K562 (cell line): ENCODE data around the gene MCEE. TPM values are rescaled to one million over a fixed set of nuclear protein-coding genes. Genes with fewer than 3 reads are reported as not detected.

Experiments used
- ATAC-seq: fragments of 200-7000 bp; cut with Tn5 transposase; 3 replicates; pipeline ENCODE4 v1.9.1; 2020; ENCODE audit warnings: moderate library complexity
- BruUV-seq: library from RNA; stranded (reverse); fragments of 400-500 nt; replicated peaks from 2 replicates; lab custom pipeline; 2021; lab: Mats Ljungman, UMichigan
- CTCF ChIA-PET: fragments of 300-600 bp; formaldehyde crosslinking; extraction: SDS; loops from one replicate; lab custom pipeline; 2021; ENCODE audit warnings: low intra/inter-chr PET ratio; lab: Yijun Ruan, JAX
- POLR2A ChIA-PET: fragments of 300-600, 350-650 bp; sonication (Branson Sonifier 250); formaldehyde crosslinking; extraction: SDS; loops from one replicate; lab custom pipeline; 2021; ENCODE audit warnings: antibody characterized with exemption, inconsistent platforms; lab: Yijun Ruan, JAX
- DNase-seq, 4 experiments: peaks; one replicate each; pipeline versions ENCODE4 v3.0.0 to v3.0.0-alpha.2; 2011 to 2018; ENCODE audit warnings: low spot score in 3 of 4, mixed read lengths in 3 of 4; ENCODE audit errors: extremely low read depth in 1 of 4
- FAIRE-seq: peaks from 2 replicates; lab custom pipeline; 2011; peaks lifted over from hg19 to GRCh38; lab: Jason Lieb, UNC
- H2AFZ ChIP-seq: 2 replicates; pipeline ENCODE4 v1.6.0; 2011; ENCODE audit warnings: low read depth, low read length, control low read depth, inconsistent platforms
- H3K27ac ChIP-seq: fragments of 200-600 bp; 3 replicates; pipeline ENCODE4 v1.8.0; 2011; ENCODE audit warnings: low read depth, mild to moderate bottlenecking, control low read depth, inconsistent platforms, low read length, moderate library complexity, mixed read lengths; ENCODE audit errors: extremely low read depth
- H3K27me3 ChIP-seq, 2 experiments: fragments of 300-600 bp in 1 of 2; 2 replicates in 1 of 2; 3 replicates in 1 of 2; pipeline versions ENCODE4 v1.6.0 to v1.8.0; 2011; ENCODE audit warnings: inconsistent platforms in 2 of 2, low read length in 2 of 2, mild to moderate bottlenecking in 1 of 2, mixed read lengths in 1 of 2, moderate library complexity in 1 of 2; ENCODE audit not compliant: control insufficient read depth in 2 of 2, insufficient read depth in 2 of 2
- H3K36me3 ChIP-seq: fragments of 300-600 bp; 3 replicates; pipeline ENCODE4 v1.8.0; 2011; ENCODE audit warnings: mild to moderate bottlenecking, low read length, inconsistent platforms; ENCODE audit not compliant: control insufficient read depth, insufficient read depth
- H3K4me1 ChIP-seq, 2 experiments: fragments of 200-600 bp in 1 of 2; replicated peaks in 1 of 2; 2 replicates in 1 of 2; 3 replicates in 1 of 2; pipeline versions ENCODE4 v1.5.1 to v1.8.0; 2011; ENCODE audit warnings: inconsistent platforms in 2 of 2, low read length in 2 of 2, mild to moderate bottlenecking in 1 of 2, mixed read lengths in 1 of 2, moderate library complexity in 1 of 2; ENCODE audit not compliant: control insufficient read depth in 2 of 2, insufficient read depth in 2 of 2
- H3K4me2 ChIP-seq: 2 replicates; pipeline ENCODE4 v1.6.1; 2011; ENCODE audit warnings: low read length, control low read depth, inconsistent platforms, mixed read lengths; ENCODE audit not compliant: insufficient read depth
- H3K4me3 ChIP-seq: fragments of 200-600 bp; sonication (generic), shearing (Covaris generic); 2 replicates; pipeline ENCODE4 v1.5.1; 2016; ENCODE audit warnings: control low read depth, inconsistent platforms
- H3K79me2 ChIP-seq: fragments of 200-600 bp; 3 replicates; pipeline ENCODE4 v1.8.0; 2011; ENCODE audit warnings: low read length, inconsistent platforms; ENCODE audit not compliant: control insufficient read depth, insufficient read depth
- H3K9ac ChIP-seq, 2 experiments: 2 replicates each; pipeline versions ENCODE4 v1.6.0 to v1.6.1; 2011; ENCODE audit warnings: low read depth in 2 of 2, low read length in 2 of 2, control low read depth in 1 of 2, inconsistent platforms in 1 of 2, mild to moderate bottlenecking in 1 of 2, mixed read lengths in 1 of 2; ENCODE audit not compliant: insufficient read depth in 1 of 2
- H3K9me1 ChIP-seq: one replicate; pipeline ENCODE4 v1.6.0; 2011; ENCODE audit warnings: inconsistent platforms, mild to moderate bottlenecking, low read length, moderate library complexity; ENCODE audit not compliant: control insufficient read depth, insufficient read depth
- H3K9me3 ChIP-seq: replicated peaks from 2 replicates; pipeline ENCODE4 v1.5.1; 2011; ENCODE audit warnings: low read depth, low read length, inconsistent platforms; ENCODE audit not compliant: control insufficient read depth, insufficient read depth
- H4K20me1 ChIP-seq: replicated peaks from 2 replicates; pipeline ENCODE4 v1.6.1; 2011; ENCODE audit warnings: low read length, inconsistent platforms, mixed read lengths; ENCODE audit not compliant: control insufficient read depth, insufficient read depth
- CEBPB ChIP-seq: fragments of 450-650 bp; IDR thresholded peaks from 2 replicates; pipeline ENCODE4 v1.6.1; 2016; ENCODE audit warnings: missing genetic modification characterization, missing compliant biosample characterization
- MEF2A ChIP-seq: IDR thresholded peaks from 2 replicates; pipeline ENCODE4 v1.6.1; 2011; ENCODE audit warnings: low read depth, mild to moderate bottlenecking, low read length, moderate library complexity; ENCODE audit not compliant: control insufficient read depth
- MEF2D ChIP-seq: conservative IDR thresholded peaks from 2 replicates; pipeline ENCODE4 v1.6.1; 2016; ENCODE audit warnings: low read depth, missing genetic modification characterization, missing compliant biosample characterization
- MEIS2 ChIP-seq: fragments of 450-650 bp; IDR thresholded peaks from 2 replicates; pipeline ENCODE4 v1.6.1; 2014; ENCODE audit warnings: mild to moderate bottlenecking; ENCODE audit not compliant: partially characterized antibody
- MTA3 ChIP-seq: fragments of 450-650 bp; formaldehyde crosslinking; IDR thresholded peaks from 2 replicates; pipeline ENCODE4 v1.6.1; 2017; ENCODE audit warnings: mild to moderate bottlenecking, borderline replicate concordance
- NCOR1 ChIP-seq: fragments of 450-650 bp; IDR thresholded peaks from 2 replicates; pipeline ENCODE4 v1.6.1; 2016; ENCODE audit warnings: mild to moderate bottlenecking, moderate library complexity
- SIN3A ChIP-seq, 2 experiments: fragments of 150-350 bp in 1 of 2; IDR thresholded peaks; 2 replicates each; pipeline ENCODE4 v1.6.1; 2011 to 2016; ENCODE audit warnings: borderline replicate concordance in 2 of 2, low read depth in 2 of 2, low read length in 2 of 2, mild to moderate bottlenecking in 2 of 2, moderate library complexity in 2 of 2; ENCODE audit not compliant: control insufficient read depth in 1 of 2
- SREBF2 ChIP-seq: sonication (generic); formaldehyde crosslinking; IDR thresholded peaks from 2 replicates; pipeline ENCODE4 v1.4.0; 2020; ENCODE audit warnings: mild to moderate bottlenecking, missing genetic modification reagents
- SRF ChIP-seq, 2 experiments: fragments of 250-450, 450-650 bp in 1 of 2; sonication (Bioruptor Pico) in 1 of 2; sonication (generic) in 1 of 2; formaldehyde crosslinking; IDR thresholded peaks; 2 replicates each; pipeline versions ENCODE4 v1.5.0 to v1.5.1; 2020 to 2022; ENCODE audit warnings: mild to moderate bottlenecking in 1 of 2, missing genetic modification reagents in 1 of 2
- TCF7 ChIP-seq: sonication (generic); IDR thresholded peaks from 2 replicates; pipeline ENCODE4 v1.6.1; 2016; ENCODE audit warnings: antibody characterized with exemption, borderline replicate concordance
- ZNF133 ChIP-seq: fragments of 250-450 bp; sonication (Bioruptor Pico); IDR thresholded peaks from 2 replicates; pipeline ENCODE4 v1.4.0; 2020; ENCODE audit warnings: mild to moderate bottlenecking
- ZNF311 ChIP-seq: fragments of 250-450 bp; sonication (Bioruptor Pico); IDR thresholded peaks from 2 replicates; pipeline ENCODE4 v1.4.0; 2020; ENCODE audit warnings: mild to moderate bottlenecking, moderate library complexity
- ZNF584 ChIP-seq: fragments of 200-800 bp; sonication (Bioruptor generic); IDR thresholded peaks from 2 replicates; pipeline ENCODE4 v1.6.1; 2016; ENCODE audit warnings: low read depth, mild to moderate bottlenecking, missing genetic modification characterization, missing compliant biosample characterization
- ZNF766 ChIP-seq: fragments of 200-800 bp; sonication (Bioruptor generic); conservative IDR thresholded peaks from 2 replicates; pipeline ENCODE4 v1.6.1; 2016; ENCODE audit warnings: missing genetic modification characterization, missing compliant biosample characterization
- WGBS: fragments of 100-300 bp; shearing (Covaris generic); methylation state at CpG from one replicate; pipeline ENCODE4 v1.1.6; 2016; ENCODE audit warnings: low coverage, mixed read lengths; ENCODE audit not compliant: insufficient coverage; ENCODE audit errors: missing lambda C conversion rate; 5-methylcytosine and 5-hydroxymethylcytosine counted together
- in situ Hi-C: fragments of 300-500 bp; cut with MboI; formaldehyde crosslinking; loops from 4 replicates; pipeline ENCODE4 v1.15.0; 2018; ENCODE audit warnings: inconsistent platforms, mixed read lengths
- intact Hi-C: fragments of 100-400 bp; cut with micrococcal nuclease; formaldehyde crosslinking; loops from 2 replicates; pipeline ENCODE4 v1.14.2; 2022
- polyA plus RNA-seq, 8 experiments: library from polyadenylated mRNA; depleted of rRNA in 4 of 8; stranded (reverse) in 5 of 8; unstranded in 3 of 8; fragments of >200 nt; fragmentation: Nextera tagmentation in 2 of 8; fragmentation: Illumina TruSeq in 1 of 8; extraction: Ambion mirVana in 2 of 8; extraction: Trizol in 1 of 8; gene quantifications; 2 replicates each; pipeline versions ENCODE4 v1.2.1 to v1.2.3, GENCODE V29; 2011 to 2014; ENCODE audit warnings: inconsistent platforms in 1 of 8, missing spikeins in 1 of 8
- total RNA-seq, 7 experiments: library from RNA; depleted of rRNA in 6 of 7; stranded (reverse); fragments of >200 nt in 6 of 7; fragmentation: Illumina TruSeq in 2 of 7; extraction: Trizol in 2 of 7; gene quantifications; 2 replicates each; pipeline versions ENCODE4 v1.2.1 to v1.2.3, GENCODE V29; 2011 to 2021; ENCODE audit warnings: low replicate concordance in 1 of 7
- TF ChIP-seq, protein P1 (sequence below): fragments of 450-650 bp; conservative IDR thresholded peaks from 2 replicates; pipeline ENCODE4 v1.6.1; 2016; ENCODE audit warnings: missing genetic modification characterization, low read depth, mild to moderate bottlenecking, control low read depth, missing compliant biosample characterization
- TF ChIP-seq, protein P2 (sequence below): fragments of 450-650 bp; IDR thresholded peaks from 2 replicates; pipeline ENCODE4 v1.6.1; 2016
- TF ChIP-seq, protein P3 (sequence below): fragments of 250-450 bp; sonication (Bioruptor Pico); IDR thresholded peaks from 2 replicates; pipeline ENCODE4 v1.5.0; 2020; ENCODE audit warnings: mild to moderate bottlenecking

Gene MCEE
- total and polyA plus RNA-seq, 9 of the 15 experiments (the other 6 are each of a cell fraction or from before 2014, with no cell fraction given): 15.6 to 49.1 (median 24.5) TPM

DNA sequence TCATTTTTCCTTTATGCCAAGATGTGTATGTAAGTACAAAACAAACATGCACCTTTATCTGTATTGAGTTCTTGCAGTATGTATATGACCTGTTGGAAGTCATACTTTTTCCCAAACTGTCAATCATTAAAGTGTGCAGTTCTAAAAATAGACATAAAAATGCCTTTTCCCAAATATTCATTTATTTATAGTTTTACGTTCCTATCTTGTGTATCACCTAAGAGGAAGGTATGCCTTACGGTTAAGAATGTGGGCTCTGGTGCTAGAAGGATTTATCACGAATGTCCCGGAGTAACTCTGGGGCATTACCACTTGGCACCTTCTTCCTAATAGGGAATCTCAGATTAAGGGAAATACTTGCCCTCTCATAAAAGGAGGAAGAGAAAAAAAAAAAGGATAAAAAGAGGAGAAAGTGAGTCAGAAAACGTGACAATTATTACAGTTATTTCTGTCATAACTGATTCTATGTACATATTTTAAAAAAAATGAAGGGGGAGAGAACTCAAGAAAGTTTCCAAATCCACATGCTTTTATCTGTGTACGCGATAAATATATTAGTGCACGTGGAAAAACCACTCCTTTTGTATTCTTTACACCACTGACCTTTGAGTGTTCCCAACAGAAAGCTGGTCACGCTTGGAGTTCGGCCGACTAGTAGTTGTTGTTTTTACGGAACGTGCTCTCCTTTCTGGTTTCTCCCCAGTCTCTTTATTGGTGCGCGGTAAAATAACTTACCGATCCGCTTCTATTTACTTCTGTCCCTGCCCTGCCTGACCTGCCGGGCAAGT lies 721 bp downstream of the MCEE start:
- no peaks in the 10 kb centered on the region for H3K9me1 ChIP-seq
- peak; percentile 2; the same call in 1 of the 3 replicates for ATAC-seq
- H3K9me3 ChIP-seq: no peaks in the 10 kb centered on the region
- peak overlapping the region; percentile 90 for H3K27ac ChIP-seq
- peaks cover 7 to 12% of the 10 kb centered on the region in 2 experiments; a peak in 3 of 5 replicates for H3K4me1 ChIP-seq
- peak overlapping the region; percentile 87 for H3K4me2 ChIP-seq
- intact Hi-C loops: no loop called here
- ChIA-PET POLR2A (interaction anchor here (0.5 to 3.0 kb wide), 5 partner anchors 8 to 29 kb away, joined by 3 to 23 read pairs (median 5); no protein-coding TSS in a partner anchor), CTCF (no interaction called here)
- FAIRE-seq: no peak
- H2AFZ ChIP-seq: peak overlapping the region; percentile 98
- TSS peak; percentile 67 for BruUV-seq
- H3K9ac ChIP-seq: peak overlapping the region; percentile 89 to 100
- DNase-seq: peak in 1 of 4 experiments; percentile 23
- no peaks in the 10 kb centered on the region for H3K27me3 ChIP-seq
- H3K79me2 ChIP-seq: peaks cover 82% of the 10 kb centered on the region
- in situ Hi-C loops: no loop called here
- H4K20me1 ChIP-seq: no peaks in the 10 kb centered on the region; the same call in 1 of the 2 replicates
- peak overlapping the region; percentile 75 for H3K4me3 ChIP-seq
- under 1% methylated on average over 18 of the region's 18 CpGs for WGBS
- peaks cover 33% of the 10 kb centered on the region for H3K36me3 ChIP-seq
- 0 out of 2 replicates have a peak, but pooled peaks have one; percentile 16 for TF ChIP-seq ZNF766 (CRISPR knock-in tag)
- TF ChIP-seq, protein P1, sequence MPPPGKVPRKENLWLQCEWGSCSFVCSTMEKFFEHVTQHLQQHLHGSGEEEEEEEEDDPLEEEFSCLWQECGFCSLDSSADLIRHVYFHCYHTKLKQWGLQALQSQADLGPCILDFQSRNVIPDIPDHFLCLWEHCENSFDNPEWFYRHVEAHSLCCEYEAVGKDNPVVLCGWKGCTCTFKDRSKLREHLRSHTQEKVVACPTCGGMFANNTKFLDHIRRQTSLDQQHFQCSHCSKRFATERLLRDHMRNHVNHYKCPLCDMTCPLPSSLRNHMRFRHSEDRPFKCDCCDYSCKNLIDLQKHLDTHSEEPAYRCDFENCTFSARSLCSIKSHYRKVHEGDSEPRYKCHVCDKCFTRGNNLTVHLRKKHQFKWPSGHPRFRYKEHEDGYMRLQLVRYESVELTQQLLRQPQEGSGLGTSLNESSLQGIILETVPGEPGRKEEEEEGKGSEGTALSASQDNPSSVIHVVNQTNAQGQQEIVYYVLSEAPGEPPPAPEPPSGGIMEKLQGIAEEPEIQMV: 0 out of 2 replicates have a peak, but pooled peaks have one; percentile 29
- TF ChIP-seq ZNF584 (CRISPR knock-in tag): no peak
- TF ChIP-seq MEF2D (tag): no peak
- TF ChIP-seq ZNF133: no peak
- TF ChIP-seq MEF2A: peak; percentile 46; the same call in 1 of the 2 replicates
- TF ChIP-seq CEBPB: no peak
- TF ChIP-seq ZNF311 (CRISPR knock-in tag): no peak
- no peak for TF ChIP-seq TCF7
- peak in 1 of 2 experiments; percentile 4; a peak in 1 of 4 replicates for TF ChIP-seq SIN3A (IDR thresholded peaks at IDR 0.05; ENCODE audit: borderline replicate concordance in 2 of 2, control insufficient read depth in 1 of 2, low read depth in 2 of 2, low read length in 2 of 2)
- TF ChIP-seq, protein P2, sequence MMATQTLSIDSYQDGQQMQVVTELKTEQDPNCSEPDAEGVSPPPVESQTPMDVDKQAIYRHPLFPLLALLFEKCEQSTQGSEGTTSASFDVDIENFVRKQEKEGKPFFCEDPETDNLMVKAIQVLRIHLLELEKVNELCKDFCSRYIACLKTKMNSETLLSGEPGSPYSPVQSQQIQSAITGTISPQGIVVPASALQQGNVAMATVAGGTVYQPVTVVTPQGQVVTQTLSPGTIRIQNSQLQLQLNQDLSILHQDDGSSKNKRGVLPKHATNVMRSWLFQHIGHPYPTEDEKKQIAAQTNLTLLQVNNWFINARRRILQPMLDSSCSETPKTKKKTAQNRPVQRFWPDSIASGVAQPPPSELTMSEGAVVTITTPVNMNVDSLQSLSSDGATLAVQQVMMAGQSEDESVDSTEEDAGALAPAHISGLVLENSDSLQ: peak; percentile 80
- no peak for TF ChIP-seq MTA3
- TF ChIP-seq, protein P3, sequence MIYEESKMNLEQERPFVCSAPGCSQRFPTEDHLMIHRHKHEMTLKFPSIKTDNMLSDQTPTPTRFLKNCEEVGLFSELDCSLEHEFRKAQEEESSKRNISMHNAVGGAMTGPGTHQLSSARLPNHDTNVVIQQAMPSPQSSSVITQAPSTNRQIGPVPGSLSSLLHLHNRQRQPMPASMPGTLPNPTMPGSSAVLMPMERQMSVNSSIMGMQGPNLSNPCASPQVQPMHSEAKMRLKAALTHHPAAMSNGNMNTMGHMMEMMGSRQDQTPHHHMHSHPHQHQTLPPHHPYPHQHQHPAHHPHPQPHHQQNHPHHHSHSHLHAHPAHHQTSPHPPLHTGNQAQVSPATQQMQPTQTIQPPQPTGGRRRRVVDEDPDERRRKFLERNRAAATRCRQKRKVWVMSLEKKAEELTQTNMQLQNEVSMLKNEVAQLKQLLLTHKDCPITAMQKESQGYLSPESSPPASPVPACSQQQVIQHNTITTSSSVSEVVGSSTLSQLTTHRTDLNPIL: no peak
- no peak for TF ChIP-seq NCOR1
- TF ChIP-seq MEIS2: peak; percentile 15
- no peak for TF ChIP-seq SREBF2
- TF ChIP-seq SRF (CRISPR knock-in tag; IDR thresholded peaks at IDR 0.05): 0 out of 4 replicates have a peak, but pooled peaks of 1 of the 2 experiments have one; percentile 6
